NCI-H446 (cell line): ENCODE results near the gene FAM169A.
"Not testable (repeated sequence)": the region's sequence is repeated elsewhere in the genome, so short reads cannot be mapped to it uniquely, and the experiment has no call there.

Experiments used
- DNase-seq, 2 experiments: peaks; one replicate each; lab custom pipeline; 2025; lab: John Stamatoyannopoulos, UW

FAM169A gene

DNA sequence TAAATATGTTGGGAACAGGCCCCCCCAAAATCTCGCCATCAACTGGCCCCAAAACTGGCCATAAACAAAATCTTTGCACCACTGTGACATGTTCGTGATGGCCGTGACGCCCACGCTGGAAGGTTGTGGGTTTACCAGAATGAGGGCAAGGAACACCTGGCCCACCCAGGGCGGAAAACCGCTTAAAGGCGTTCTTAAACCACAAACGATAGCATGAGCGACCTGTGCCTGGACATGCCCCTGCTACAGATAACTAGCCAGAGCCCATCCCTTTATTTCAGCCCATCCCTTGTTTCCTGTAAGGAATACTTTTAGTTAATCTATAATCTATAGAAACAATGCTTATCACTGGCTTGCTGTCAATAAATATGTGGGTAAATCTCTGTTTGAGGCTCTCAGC, 3.2 kb upstream of the FAM169A start:
- not testable (repeated sequence) for DNase-seq

DNA sequence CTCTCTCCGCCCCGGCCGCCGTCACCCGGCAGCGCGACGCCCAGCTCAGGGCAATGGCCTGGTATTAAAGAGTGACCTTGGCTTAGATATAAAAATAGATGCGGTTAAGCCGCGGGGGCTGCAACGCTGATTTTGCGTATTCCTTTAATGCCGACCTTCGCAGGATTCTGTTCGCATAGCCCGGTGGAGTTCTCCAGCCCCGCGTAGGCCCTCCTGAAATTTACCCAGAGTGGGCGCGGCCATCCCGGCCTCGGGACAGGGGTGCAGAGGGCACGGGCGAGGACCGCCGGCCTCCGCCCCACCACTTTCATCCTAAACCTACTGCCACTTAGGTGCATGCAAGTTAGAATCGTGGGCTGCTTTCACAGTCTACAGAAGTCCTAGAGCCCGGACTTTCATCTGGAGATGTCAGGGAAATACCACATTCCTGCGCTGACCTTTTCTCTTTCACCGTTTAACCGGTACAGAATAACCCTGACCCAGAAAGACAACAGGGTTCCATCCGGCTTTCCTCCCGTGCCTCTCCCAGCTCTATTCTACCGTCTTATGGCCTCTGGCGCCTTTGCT, 492 bp upstream of the FAM169A start:
- DNase-seq, result no peak

DNA sequence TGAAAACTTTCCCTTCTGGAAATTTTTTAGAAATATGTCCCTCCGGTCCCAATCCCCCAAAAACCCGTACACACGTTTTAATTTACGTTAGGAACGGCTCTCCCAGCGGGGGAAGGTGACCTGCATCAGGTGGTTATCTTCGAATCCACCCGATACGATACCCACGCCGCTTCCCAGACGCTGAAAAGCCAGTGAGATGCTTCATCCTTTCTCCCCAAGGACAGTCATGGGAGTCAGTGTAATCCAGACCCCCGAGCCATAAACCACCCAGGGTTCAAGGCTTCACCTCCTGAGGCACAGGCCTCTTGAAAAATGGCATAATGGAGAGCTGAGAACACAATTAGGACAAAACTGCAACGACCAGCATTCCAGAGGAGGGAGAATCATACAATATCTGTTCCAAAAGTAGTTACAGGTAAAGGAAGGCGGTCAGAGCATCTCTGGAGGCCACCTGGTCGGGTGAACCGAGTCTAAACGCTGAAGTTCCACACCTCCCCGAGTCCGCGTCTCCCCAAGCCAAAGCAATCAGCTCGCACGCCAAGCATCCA, 857 bp downstream of the FAM169A start:
- no peak for DNase-seq

DNA sequence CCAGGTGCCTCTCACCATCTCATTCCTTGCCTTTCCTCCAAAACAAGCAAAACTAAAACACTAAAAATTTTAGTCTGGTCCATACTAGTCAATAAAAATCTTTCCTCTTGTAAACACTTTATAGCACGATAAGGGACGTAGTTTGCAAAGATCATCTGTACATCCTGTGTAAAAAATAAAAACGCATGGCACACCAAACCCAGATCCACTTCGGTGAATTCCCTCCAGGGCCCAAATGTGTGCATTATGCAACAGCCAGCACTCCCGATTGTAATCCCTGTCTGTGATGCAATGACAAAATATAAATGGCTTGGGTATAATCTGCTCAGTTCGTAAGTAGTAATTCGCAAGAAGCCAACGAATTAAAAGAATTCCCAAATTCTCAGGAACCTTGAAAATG, 1.4 kb downstream of the FAM169A start:
- no peak for DNase-seq

DNA sequence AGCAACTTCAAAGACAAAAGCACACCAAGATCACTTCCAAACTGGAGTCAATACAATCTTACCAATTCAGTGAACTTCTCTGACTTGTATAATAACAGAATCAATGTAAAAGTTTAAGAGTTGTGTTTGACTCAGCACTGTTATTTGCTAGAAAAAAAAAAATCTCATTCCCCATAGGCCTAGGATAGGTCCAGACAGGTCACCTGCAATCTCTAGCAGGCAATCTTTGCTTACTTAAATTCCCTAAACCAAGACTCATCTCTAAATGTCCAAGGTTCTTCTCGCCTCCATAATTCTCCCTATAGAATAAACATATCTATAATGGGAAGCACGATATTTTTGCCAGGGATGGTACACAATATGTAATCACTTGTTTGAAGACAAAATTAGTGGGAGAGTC, 2.5 kb downstream of the FAM169A start:
- DNase-seq, result no peak

DNA sequence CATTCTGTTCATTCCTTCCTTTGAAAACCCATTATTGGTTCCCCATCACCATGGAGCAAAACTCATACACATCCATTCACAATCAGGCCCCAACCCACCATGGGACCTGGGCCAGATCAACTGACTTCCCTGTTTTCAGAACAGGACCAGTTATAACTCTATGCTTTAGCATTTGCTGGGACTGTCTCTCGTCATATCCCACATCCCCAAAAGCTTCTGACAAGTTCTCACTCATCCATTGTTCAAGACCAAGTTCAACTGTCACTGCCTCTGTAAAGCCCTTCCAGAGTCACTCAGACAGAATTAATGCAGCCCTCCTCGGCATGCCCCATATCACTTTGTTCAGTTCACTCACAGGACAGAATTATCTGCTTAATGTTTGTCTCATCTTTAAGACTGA, 4.0 kb downstream of the FAM169A start:
- DNase-seq, result no peak

DNA sequence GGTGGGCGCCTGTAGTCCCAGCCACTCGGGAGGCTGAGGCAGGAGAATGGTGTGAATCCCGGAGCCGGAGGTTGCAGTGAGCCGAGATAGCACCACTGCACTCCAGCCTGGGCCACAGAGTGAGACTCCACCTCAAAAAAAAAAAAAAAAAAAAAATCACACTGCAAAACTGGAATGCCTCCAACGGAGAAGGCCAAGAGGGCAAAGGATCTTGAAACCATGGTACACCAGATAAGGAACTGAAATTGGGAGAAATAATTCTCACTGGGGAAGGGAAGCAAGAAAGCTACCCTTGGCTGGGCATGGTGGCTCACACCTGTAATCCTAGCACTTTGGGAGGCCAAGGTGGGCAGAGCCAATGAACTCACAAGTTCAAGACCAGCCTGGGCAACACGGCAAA, 9.2 kb downstream of the FAM169A start:
- not testable (repeated sequence) for DNase-seq

DNA sequence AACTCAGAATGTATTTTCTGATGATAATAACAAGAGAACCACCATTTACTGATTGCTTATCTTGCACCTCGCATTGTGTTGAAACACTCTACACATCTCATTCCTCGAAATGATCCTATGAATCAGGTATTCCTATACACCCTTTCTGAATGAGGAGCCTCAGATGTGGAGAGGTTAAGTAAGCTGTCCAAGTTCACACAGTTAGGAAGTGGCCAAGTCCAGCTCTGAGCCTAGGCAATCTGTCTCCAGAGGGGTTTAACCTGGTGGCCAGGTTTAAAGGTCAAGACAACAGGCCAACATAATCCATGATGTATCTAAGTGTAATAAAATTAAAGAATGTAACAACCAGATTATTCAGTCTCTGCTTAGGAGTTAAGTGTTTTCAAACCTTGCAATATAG, 12.9 kb downstream of the FAM169A start:
- DNase-seq, result no peak

DNA sequence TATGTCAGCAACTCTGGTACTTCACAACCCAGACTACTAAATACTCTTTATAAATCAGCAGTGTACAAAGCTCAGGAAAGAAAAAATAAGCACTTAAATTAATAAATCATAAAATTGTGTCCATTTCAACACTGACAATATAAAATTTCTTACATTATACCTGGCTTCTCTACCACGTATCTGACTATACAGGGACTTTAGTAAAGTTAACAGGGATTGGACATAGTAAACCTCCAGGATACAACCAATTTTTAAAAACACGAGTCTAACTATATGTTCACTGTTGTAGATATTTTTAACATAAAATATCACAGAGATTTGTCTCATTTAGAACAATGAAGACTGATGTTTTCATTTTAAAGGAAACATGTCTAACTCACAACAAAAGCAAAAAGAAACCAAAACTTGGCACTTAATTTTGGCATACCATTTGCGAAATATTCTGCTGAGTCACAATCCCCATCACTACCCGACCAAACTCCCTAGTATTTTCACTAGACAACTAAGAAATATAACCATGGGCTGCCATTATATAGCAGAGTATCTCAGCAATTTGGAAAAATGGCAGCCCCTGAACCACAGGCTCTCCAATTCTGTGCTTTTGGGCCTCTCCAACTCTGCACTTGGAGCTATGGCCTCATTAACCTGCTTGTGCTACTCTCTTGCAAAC, 14.4 kb downstream of the FAM169A start:
- no peak for DNase-seq

DNA sequence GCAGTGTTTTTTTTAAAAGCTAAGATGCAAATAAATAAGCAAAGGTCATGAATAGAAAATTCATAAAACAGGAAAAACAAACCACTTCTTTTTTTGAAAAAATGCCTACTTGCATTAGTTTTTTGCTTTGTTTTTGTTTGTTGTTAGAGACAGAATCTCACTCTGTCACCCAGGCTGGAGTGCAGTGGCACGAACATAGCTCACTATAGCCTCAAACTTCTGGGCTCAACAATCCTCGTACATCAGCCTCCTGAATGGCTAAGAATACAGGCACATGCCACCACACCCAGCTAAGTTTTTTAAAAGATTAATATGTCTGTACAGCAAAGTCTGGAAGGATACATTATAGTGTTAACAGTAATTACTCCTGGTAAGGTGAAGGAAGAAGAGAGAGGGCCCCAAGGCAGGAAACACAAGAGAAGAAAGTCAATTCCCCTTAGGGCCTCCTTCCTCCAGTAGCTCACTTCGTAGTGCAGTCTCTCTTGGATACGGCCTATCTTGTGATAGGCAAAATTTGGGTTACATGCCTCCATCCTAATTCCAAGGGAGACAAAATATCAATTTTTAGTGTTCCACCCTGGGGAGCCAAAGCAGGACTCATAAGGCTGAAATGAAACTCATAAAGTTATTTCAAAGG, 15.3 kb downstream of the FAM169A start:
- DNase-seq, result no peak

DNA sequence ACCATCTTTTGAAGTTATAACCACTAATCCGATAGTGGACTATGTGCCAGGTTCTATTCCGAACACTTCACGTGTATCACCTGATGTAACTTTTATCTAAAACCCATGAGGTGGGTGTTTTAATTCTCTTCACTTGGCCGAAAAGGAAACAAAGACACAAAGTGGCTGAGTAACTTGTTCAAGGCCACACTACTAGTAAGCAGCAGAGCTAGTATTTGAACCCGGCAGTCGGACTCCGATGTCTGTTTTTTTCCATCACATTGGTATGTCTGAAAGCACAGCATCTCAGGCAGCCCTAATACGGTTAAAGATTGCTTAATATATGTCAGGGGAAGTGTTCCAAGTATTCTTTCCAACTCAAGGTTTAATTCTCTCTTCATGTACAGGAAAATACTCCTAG, 16.2 kb downstream of the FAM169A start:
- DNase-seq, result no peak

DNA sequence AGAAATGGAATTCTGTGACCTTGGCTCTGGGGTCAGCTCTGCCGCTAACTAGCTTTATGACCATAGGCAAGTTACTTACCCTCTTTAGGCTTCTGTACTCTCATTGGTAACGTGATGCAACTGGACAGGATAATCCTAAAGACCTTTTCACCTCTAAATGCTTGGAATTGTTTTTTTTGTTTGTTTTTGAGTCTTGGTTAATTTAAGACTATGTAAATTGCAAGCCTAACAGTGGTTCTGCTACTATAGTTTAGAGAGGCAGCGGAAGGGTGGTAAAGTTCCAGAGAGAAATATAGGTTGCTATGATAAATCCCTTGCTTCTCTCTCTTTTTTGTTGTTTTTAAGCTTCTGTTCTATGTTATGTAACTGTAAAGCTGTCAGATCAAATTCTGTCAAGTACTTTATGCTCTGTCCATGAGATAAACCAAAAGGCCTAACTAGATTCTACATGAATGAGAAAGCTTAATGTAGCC, 17.6 kb downstream of the FAM169A start:
- no peak for DNase-seq

DNA sequence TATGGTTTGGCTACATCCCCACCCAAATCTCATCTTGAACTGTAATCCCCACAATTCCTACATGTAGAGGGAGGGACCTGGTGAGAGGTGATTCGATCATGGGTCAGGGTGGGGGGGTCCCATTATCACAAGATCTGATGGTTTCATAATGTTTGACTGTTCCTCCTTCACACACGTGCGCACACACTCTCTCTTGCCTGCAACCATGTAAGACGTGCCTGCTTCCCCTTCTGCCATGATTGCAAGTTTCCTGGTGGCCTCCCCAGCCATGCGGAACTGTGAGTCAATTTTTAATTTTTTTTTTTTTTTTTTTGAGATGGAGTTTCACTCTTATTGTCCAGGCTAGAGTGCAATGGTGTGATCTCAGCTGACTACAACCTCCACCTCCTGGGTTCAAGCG, 27.0 kb downstream of the FAM169A start:
- no peak for DNase-seq

DNA sequence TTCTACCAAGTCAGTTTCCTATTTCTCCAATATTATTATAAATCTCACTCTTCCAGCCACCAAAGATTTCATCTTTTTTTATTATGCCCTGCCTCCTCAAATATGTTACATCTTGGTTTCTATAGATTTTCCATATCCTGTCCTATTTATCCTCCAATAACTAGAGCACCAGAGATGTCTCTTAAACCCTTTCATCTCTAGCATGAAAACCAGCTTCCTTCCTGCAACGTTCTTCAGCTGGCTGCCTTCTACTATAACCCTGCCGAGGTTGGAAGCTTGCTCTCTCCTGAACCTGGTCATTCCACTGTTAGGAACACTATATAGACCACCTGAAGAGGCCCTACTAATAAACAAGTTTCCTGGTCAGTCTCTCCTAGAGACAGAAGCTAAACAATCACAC, 27.9 kb downstream of the FAM169A start:
- no peak for DNase-seq

DNA sequence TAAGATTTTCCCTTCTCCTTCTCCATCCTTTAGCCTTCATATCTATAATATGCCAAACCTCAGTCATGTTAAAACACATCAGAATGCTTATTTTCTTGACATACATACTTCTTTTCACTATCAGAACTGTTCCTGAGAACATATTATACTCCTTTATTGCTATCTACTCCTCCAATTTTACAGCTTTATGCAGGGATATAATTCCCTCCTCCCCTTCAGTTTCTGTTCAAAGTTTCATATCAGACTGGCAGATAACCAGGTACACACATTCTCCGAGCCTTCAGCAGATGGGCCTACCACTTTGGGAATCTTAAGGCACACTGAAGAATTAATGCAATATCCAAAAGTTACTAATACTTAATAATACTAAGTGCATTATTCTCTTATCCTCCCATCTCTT, 29.1 kb downstream of the FAM169A start:
- no peak for DNase-seq

DNA sequence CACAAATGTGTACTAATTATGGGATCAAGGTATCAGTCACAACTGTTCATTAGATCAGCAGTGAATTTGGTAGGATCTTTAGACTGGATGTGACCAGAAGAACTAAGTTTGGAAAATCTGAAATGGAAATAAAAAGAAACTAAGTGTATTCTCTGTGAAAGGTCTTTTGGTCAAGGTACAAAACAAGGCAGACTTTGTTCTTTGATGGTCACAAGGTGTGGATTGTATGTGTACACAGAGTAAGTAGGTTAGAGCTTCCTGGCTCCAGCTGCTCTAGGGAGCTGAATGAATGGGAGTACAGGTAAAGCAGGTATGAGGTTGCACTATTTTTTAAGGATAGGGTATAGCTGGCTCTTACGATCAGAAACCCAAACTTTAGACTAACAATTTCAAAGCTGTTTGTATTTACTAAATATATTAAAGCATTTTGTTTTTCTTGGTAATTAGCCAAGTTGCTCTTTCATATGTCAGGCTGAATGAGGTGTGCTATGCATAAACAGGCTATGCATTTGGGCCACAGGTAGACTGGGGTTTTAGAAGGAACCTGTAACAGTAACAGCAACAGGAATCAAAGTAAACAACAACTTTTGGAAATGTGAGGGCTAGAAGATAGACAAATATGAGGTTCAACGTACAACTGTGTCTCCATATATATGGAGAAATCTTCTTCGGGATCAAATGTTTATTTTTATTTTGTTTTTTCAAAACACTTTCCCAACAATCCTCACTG, 32.5 kb downstream of the FAM169A start:
- no peak for DNase-seq

DNA sequence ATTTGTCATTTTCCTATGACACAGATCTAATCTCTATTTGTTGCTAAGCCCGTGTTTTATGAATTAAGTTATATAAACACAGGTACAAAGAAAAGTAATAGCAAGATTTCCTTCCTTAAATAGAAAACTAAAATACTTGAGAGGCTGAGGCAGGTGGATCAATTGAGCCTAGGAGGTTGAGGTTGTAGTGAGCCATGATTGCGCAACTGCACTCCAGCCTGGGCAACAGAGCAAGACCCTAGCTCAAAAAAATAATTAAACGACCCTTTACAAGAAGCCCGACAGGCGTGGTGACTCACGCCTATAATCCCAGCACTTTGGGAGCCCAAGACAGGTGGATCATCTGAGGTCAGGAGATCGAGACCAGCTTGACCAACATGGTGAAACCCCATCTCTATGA, 36.8 kb downstream of the FAM169A start:
- no peak for DNase-seq

DNA sequence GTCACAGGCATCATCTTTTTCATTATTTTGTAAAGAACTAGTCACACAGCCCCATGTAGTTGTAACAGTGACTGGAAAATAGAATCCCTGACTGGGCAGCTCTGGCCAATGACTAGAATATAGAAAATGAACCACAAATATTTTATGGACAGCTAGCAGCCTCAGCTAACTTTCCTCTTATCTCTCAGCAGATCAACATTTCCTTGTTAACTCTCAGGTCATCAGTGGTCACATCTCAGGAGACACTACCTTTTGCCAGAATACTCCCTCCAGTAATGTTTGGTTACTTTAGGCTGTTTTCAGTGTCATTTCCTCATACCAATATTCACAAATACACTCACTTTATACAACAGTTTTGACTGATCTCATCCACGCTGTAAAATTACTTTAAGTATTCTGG, 43.9 kb downstream of the FAM169A start:
- no peak for DNase-seq

DNA sequence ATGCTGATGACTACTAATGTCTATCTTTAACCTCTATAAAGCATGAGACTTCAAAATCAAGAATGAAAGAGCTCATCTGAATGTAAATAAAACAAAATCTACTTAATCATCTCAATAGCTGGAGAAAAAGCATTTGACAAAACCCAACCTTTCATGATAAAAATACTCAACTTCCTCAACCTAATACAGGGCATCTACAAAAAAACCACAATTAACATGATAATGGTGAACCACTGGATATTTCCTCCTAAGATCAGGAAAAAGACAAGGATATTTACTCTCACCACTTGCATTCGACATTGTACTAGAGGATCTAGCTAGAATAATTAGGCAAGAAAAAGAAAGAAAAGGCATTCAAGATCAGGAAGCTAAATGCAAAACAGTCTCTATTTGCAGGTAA, 49.3 kb downstream of the FAM169A start:
- no peak for DNase-seq

DNA sequence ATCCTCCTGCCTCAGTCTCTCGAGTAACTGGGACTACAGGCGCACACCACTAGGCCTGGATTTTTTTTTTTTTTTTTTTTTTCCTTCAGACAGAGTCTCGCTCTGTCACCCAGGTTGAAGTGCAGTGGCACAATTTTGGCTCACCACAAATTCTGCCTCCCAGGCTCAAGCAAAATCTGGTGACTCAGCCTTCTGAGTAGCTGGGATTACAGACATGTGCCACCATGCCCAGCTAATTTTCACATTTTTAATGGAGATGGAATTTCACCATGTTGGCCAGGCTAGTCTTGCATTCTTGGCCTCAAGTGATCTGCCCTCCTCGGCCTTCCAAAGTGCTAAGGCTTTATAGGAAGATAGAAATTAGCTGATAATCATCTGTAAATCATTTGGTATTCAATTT, 55.3 kb downstream of the FAM169A start:
- DNase-seq, result peak in 1 of 2 experiments; percentile 54

DNA sequence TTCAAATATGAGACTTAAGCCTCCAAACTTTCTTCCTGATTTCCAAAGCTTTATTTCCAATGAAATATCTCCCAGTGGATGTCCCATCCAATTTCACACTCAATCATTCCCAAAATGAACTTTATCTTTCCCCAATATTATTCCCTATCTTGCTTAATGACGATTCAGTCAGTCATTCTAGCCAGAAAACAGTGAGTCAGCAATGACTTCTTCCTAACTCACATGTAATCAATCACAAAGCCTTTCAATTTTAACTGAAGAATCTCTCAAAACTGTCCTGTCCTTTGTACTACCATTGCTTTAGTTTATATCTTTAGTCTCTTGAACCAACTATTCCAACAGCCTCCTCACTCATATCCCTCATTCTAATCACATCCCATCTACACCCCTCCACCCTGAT, 64.2 kb downstream of the FAM169A start:
- DNase-seq, result no peak

DNA sequence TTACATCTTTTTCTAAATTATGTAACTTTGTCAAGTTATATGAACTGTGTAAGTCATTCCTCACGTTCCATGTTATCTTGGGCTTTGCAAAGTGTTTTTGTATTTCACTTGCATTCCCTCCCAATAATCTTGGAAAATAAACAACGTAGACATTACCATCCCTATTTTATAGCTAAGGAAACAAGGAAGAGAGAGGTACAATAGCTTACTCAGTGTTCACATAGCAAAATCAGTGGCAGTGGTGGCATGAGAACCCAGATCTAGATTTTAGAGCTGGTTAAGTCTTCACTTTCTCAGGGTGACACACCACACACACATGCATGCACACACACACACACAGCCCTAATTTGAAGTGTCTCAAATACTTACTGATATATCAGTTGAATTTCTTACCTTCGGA, 65.0 kb downstream of the FAM169A start:
- DNase-seq, result no peak
